Measurements from ENCODE around the gene PDE4D.

PDE4D gene

GRCh38 chr5:59340637-59341036, 552.9 kb downstream of the PDE4D start:
- no peaks in the 10 kb centered on the region for H3K36me3 ChIP-seq
- no peaks in the 10 kb centered on the region for H3K9me3 ChIP-seq (replicated peaks in 1 of 11)
- H3K27me3 ChIP-seq = no peaks in the 10 kb centered on the region
- TF ChIP-seq Cebpa-rat (IDR thresholded peaks at IDR 0.05) = no peak
- H3K4me2 ChIP-seq = no peak overlapping the region
- no peak overlapping the region for H3K9ac ChIP-seq
- no peak overlapping the region for H3K4me3 ChIP-seq
- no peak overlapping the region for H3K27ac ChIP-seq
- H3K4me1 ChIP-seq = peaks cover 0 to 24% (median 14%) of the 10 kb centered on the region in 10 experiments; a peak in 10 of 20 replicates
- no peaks in the 10 kb centered on the region for H4K20me1 ChIP-seq

GRCh38 chr5:59337240-59337639, 556.3 kb downstream of the PDE4D start:
- no peak overlapping the region for H3K27ac ChIP-seq
- no peak for TF ChIP-seq Cebpa-rat (IDR thresholded peaks at IDR 0.05)
- H3K4me2 ChIP-seq = peak overlapping the region; percentile 10 to 58 (median 33); a peak in 17 of 22 replicates
- H3K4me3 ChIP-seq = no peak overlapping the region
- H4K20me1 ChIP-seq = no peaks in the 10 kb centered on the region
- H3K36me3 ChIP-seq = no peaks in the 10 kb centered on the region
- peaks cover 0 to 24% (median 14%) of the 10 kb centered on the region in 10 experiments; a peak in 10 of 20 replicates for H3K4me1 ChIP-seq
- no peak overlapping the region for H3K9ac ChIP-seq
- no peaks in the 10 kb centered on the region for H3K9me3 ChIP-seq (replicated peaks in 1 of 11)
- H3K27me3 ChIP-seq = no peaks in the 10 kb centered on the region

- no peak for TF ChIP-seq Cebpa-rat (IDR thresholded peaks at IDR 0.05)
Observed at GRCh38 chr5:59335544-59335943, 558.0 kb downstream of the PDE4D start.

GRCh38 chr5:59333416-59333815, 560.1 kb downstream of the PDE4D start:
- H4K20me1 ChIP-seq = no peaks in the 10 kb centered on the region
- H3K4me1 ChIP-seq = peaks cover 0 to 19% (median 12%) of the 10 kb centered on the region in 10 experiments; a peak in 10 of 20 replicates
- TF ChIP-seq Cebpa-rat (IDR thresholded peaks at IDR 0.05) = no peak
- H3K9ac ChIP-seq = no peak overlapping the region
- no peaks in the 10 kb centered on the region for H3K36me3 ChIP-seq
- H3K4me2 ChIP-seq = no peak overlapping the region
- H3K4me3 ChIP-seq = no peak overlapping the region
- no peaks in the 10 kb centered on the region for H3K9me3 ChIP-seq (replicated peaks in 1 of 11)
- no peak overlapping the region for H3K27ac ChIP-seq
- H3K27me3 ChIP-seq = no peaks in the 10 kb centered on the region

More at GRCh38 chr5:59335544-59335943, 558.0 kb downstream of the PDE4D start:
- Histone ChIP-seq H3K27me3 (no peaks in the 10 kb centered on the region), H3K9me3 (replicated peaks in 1 of 11) (no peaks in the 10 kb centered on the region), H3K27ac (no peak overlapping the region), H3K4me1 (peaks cover 0 to 24% (median 14%) of the 10 kb centered on the region in 10 experiments; a peak in 10 of 20 replicates), H3K36me3 (no peaks in the 10 kb centered on the region), H3K4me3 (no peak overlapping the region), H3K9ac (no peak overlapping the region), H4K20me1 (no peaks in the 10 kb centered on the region), H3K4me2 (no peak overlapping the region)

GRCh38 chr5:59332236-59332973, 561.1 kb downstream of the PDE4D start:
- TF ChIP-seq Cebpa-rat (IDR thresholded peaks at IDR 0.05) = no peak
- Histone ChIP-seq H4K20me1 (no peaks in the 10 kb centered on the region), H3K4me3 (no peak overlapping the region), H3K9me3 (replicated peaks in 1 of 11) (no peaks in the 10 kb centered on the region), H3K4me2 (no peak overlapping the region), H3K27ac (no peak overlapping the region), H3K4me1 (peaks cover 0 to 9% (median 7%) of the 10 kb centered on the region in 10 experiments; a peak in 8 of 20 replicates), H3K36me3 (no peaks in the 10 kb centered on the region), H3K9ac (no peak overlapping the region), H3K27me3 (no peaks in the 10 kb centered on the region)

- Histone ChIP-seq H3K4me2 (no peak overlapping the region), H4K20me1 (no peaks in the 10 kb centered on the region), H3K27ac (no peak overlapping the region), H3K9ac (no peak overlapping the region), H3K9me3 (replicated peaks in 1 of 11) (no peaks in the 10 kb centered on the region), H3K36me3 (no peaks in the 10 kb centered on the region), H3K4me1 (no peaks in the 10 kb centered on the region), H3K27me3 (no peaks in the 10 kb centered on the region), H3K4me3 (no peak overlapping the region)
- TF ChIP-seq Cebpa-rat (IDR thresholded peaks at IDR 0.05) = no peak
Observed at GRCh38 chr5:59330680-59331079, 562.8 kb downstream of the PDE4D start.

GRCh38 chr5:59328709-59329296, 564.7 kb downstream of the PDE4D start:
- Histone ChIP-seq H3K4me2 (no peak overlapping the region), H3K4me1 (no peaks in the 10 kb centered on the region), H3K27me3 (no peaks in the 10 kb centered on the region), H3K27ac (no peak overlapping the region), H3K4me3 (no peak overlapping the region), H3K9me3 (replicated peaks in 1 of 11) (no peaks in the 10 kb centered on the region), H3K9ac (no peak overlapping the region), H4K20me1 (no peaks in the 10 kb centered on the region), H3K36me3 (no peaks in the 10 kb centered on the region)
- no peak for TF ChIP-seq Cebpa-rat (IDR thresholded peaks at IDR 0.05)

GRCh38 chr5:59327191-59327980, 566.1 kb downstream of the PDE4D start:
- TF ChIP-seq Cebpa-rat (IDR thresholded peaks at IDR 0.05) = no peak
- no peak overlapping the region for H3K4me3 ChIP-seq
- H3K4me1 ChIP-seq = no peaks in the 10 kb centered on the region
- H3K27ac ChIP-seq = no peak overlapping the region
- no peaks in the 10 kb centered on the region for H3K9me3 ChIP-seq (replicated peaks in 1 of 11)
- no peaks in the 10 kb centered on the region for H3K27me3 ChIP-seq
- H3K36me3 ChIP-seq = no peaks in the 10 kb centered on the region
- no peak overlapping the region for H3K4me2 ChIP-seq
- no peak overlapping the region for H3K9ac ChIP-seq
- H4K20me1 ChIP-seq = no peaks in the 10 kb centered on the region

GRCh38 chr5:59326596-59326995, 566.9 kb downstream of the PDE4D start:
- no peak overlapping the region for H3K4me2 ChIP-seq
- H3K4me1 ChIP-seq = no peaks in the 10 kb centered on the region
- no peaks in the 10 kb centered on the region for H4K20me1 ChIP-seq
- no peak overlapping the region for H3K9ac ChIP-seq
- no peak for TF ChIP-seq Cebpa-rat (IDR thresholded peaks at IDR 0.05)
- no peaks in the 10 kb centered on the region for H3K9me3 ChIP-seq (replicated peaks in 1 of 11)
- H3K4me3 ChIP-seq = no peak overlapping the region
- no peaks in the 10 kb centered on the region for H3K36me3 ChIP-seq
- no peak overlapping the region for H3K27ac ChIP-seq
- H3K27me3 ChIP-seq = no peaks in the 10 kb centered on the region

Measured in BLaER1 treated with 17β-estradiol and CSF1 and Interleukin-3, amounts not matched to agents 10 nM and 100 nM (cell line).